ENCODE data around the gene SH3GL2. TPM values are rescaled to one million over a fixed set of nuclear protein-coding genes. Genes with fewer than 3 reads are reported as not detected.
"Not testable (repeated sequence)": the region's sequence is repeated elsewhere in the genome, so short reads cannot be mapped to it uniquely, and the experiment has no call there.

The SH3GL2 gene
- total RNA-seq, 1 donor from 2014 or later: 0.51 TPM

GRCh38 chr9:17764306-17764705, 185.4 kb downstream of the SH3GL2 start:
- no peak for DNase-seq (ENCODE audit: low spot score in 2 of 2, unreplicated experiment in 2 of 2)
- H3K4me3 Mint-ChIP-seq: no peak overlapping the region
- no peaks in the 10 kb centered on the region for H3K9me3 Mint-ChIP-seq
- TF ChIP-seq, protein P1, sequence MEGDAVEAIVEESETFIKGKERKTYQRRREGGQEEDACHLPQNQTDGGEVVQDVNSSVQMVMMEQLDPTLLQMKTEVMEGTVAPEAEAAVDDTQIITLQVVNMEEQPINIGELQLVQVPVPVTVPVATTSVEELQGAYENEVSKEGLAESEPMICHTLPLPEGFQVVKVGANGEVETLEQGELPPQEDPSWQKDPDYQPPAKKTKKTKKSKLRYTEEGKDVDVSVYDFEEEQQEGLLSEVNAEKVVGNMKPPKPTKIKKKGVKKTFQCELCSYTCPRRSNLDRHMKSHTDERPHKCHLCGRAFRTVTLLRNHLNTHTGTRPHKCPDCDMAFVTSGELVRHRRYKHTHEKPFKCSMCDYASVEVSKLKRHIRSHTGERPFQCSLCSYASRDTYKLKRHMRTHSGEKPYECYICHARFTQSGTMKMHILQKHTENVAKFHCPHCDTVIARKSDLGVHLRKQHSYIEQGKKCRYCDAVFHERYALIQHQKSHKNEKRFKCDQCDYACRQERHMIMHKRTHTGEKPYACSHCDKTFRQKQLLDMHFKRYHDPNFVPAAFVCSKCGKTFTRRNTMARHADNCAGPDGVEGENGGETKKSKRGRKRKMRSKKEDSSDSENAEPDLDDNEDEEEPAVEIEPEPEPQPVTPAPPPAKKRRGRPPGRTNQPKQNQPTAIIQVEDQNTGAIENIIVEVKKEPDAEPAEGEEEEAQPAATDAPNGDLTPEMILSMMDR (IDR thresholded peaks at IDR 0.05; ENCODE audit: unreplicated experiment): no peak
- no peak overlapping the region for H3K27ac Mint-ChIP-seq
- H3K4me1 Mint-ChIP-seq: peaks cover 6% of the 10 kb centered on the region
- peaks cover 17% of the 10 kb centered on the region for H3K27me3 Mint-ChIP-seq (ENCODE audit: low read depth)
- H3K36me3 Mint-ChIP-seq: no peaks in the 10 kb centered on the region

DNA sequence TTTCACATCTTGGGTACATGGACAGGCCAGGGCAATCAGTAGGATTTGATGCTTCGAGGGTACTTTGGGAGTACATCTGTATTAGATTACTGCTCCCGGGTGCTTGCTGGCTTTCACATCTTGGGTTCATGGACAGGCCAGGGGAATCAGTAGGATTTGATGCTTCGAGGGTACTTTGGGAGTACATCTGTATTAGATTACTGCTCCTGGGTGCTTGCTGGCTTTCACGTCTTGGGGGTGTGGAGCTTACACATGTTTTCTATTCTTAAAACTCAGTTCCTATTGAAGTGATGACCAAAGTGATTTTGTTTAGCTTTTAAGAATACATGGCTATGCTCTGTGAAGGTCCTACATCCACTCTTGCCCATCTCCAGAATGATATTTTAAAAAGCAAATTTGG, 186.3 kb downstream of the SH3GL2 start:
- peaks cover 20% of the 10 kb centered on the region for H3K27me3 Mint-ChIP-seq (ENCODE audit: low read depth)
- H3K4me3 Mint-ChIP-seq; H3K27ac Mint-ChIP-seq; H3K36me3 Mint-ChIP-seq; H3K4me1 Mint-ChIP-seq; DNase-seq (ENCODE audit: low spot score in 2 of 2, unreplicated experiment in 2 of 2); H3K9me3 Mint-ChIP-seq: not testable (repeated sequence)

DNA sequence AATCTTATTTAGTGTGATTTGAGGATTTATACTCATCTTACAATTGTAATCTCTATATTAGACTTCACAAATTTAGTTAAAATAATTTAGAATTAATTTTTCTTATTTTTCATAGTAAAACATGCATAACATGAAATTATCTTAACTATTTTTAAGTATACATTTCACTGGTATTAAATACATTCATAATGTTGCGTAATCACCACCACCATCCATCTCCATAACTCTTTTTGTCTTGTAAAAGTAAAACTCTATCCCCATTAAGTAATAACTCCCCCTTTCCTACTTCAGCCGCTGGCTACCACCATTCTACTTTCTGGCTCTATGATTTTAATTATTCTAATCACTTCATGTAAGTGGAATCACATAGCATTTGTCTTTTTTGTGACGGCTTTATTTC, 193.4 kb downstream of the SH3GL2 start:
- peaks cover 37% of the 10 kb centered on the region for H3K27me3 Mint-ChIP-seq (ENCODE audit: low read depth)
- DNase-seq (ENCODE audit: low spot score in 2 of 2, unreplicated experiment in 2 of 2): no peak
- H3K27ac Mint-ChIP-seq: no peak overlapping the region
- no peaks in the 10 kb centered on the region for H3K9me3 Mint-ChIP-seq
- no peak overlapping the region for H3K4me3 Mint-ChIP-seq
- TF ChIP-seq, protein P1 (IDR thresholded peaks at IDR 0.05; ENCODE audit: unreplicated experiment): no peak
- H3K36me3 Mint-ChIP-seq: no peaks in the 10 kb centered on the region
- H3K4me1 Mint-ChIP-seq: no peaks in the 10 kb centered on the region

- H3K9me3 Mint-ChIP-seq: no peaks in the 10 kb centered on the region
- DNase-seq (ENCODE audit: low spot score in 2 of 2, unreplicated experiment in 2 of 2): no peak
- TF ChIP-seq, protein P1 (IDR thresholded peaks at IDR 0.05; ENCODE audit: unreplicated experiment): no peak
- H3K27me3 Mint-ChIP-seq (ENCODE audit: low read depth): peaks cover 38% of the 10 kb centered on the region
- H3K4me3 Mint-ChIP-seq: no peak overlapping the region
- no peaks in the 10 kb centered on the region for H3K36me3 Mint-ChIP-seq
- no peak overlapping the region for H3K27ac Mint-ChIP-seq
- no peaks in the 10 kb centered on the region for H3K4me1 Mint-ChIP-seq
These were observed 196.8 kb downstream of the SH3GL2 start for GRCh38 chr9:17775656-17776055.

- no peaks in the 10 kb centered on the region for H3K4me1 Mint-ChIP-seq
- no peak for DNase-seq (ENCODE audit: low spot score in 2 of 2, unreplicated experiment in 2 of 2)
- TF ChIP-seq, protein P1 (IDR thresholded peaks at IDR 0.05; ENCODE audit: unreplicated experiment): no peak
These were observed 197.9 kb downstream of the SH3GL2 start for GRCh38 chr9:17776735-17777134.

GRCh38 chr9:17777465-17777864, 198.6 kb downstream of the SH3GL2 start:
- Mint-ChIP-seq H3K4me1 (no peaks in the 10 kb centered on the region), H3K4me3 (no peak overlapping the region), H3K27me3 (ENCODE audit: low read depth) (peaks cover 36% of the 10 kb centered on the region), H3K36me3 (no peaks in the 10 kb centered on the region), H3K9me3 (peaks cover 5% of the 10 kb centered on the region), H3K27ac (no peak overlapping the region)
- TF ChIP-seq, protein P1 (IDR thresholded peaks at IDR 0.05; ENCODE audit: unreplicated experiment): no peak
- DNase-seq (ENCODE audit: low spot score in 2 of 2, unreplicated experiment in 2 of 2): no peak

More at GRCh38 chr9:17776735-17777134, 197.9 kb downstream of the SH3GL2 start:
- no peaks in the 10 kb centered on the region for H3K36me3 Mint-ChIP-seq
- peaks cover 36% of the 10 kb centered on the region for H3K27me3 Mint-ChIP-seq (ENCODE audit: low read depth)
- H3K4me3 Mint-ChIP-seq: no peak overlapping the region
- H3K27ac Mint-ChIP-seq: no peak overlapping the region
- H3K9me3 Mint-ChIP-seq: peaks cover 5% of the 10 kb centered on the region

All from mesothelial cell of epicardium (in vitro differentiated cells).